Prostate gland (tissue), 2 donors: Measurements from ENCODE around the gene PALM2AKAP2.

Source experiments
- POLR2A ChIP-seq: fragments of 450-650 bp; IDR thresholded peaks from one replicate; pipeline ENCODE4 v1.6.1; 2016; ENCODE audit warnings: antibody characterized with exemption, mild to moderate bottlenecking
- POLR2AphosphoS5 ChIP-seq: sonication (generic); formaldehyde crosslinking; IDR thresholded peaks from one replicate; pipeline ENCODE4 v1.6.1; 2017; ENCODE audit warnings: antibody characterized with exemption
- TF ChIP-seq, protein P1 (sequence below), 4 experiments: fragments of 200-600 bp in 2 of 4; fragments of 450-650 bp in 2 of 4; sonication (generic) in 2 of 4; IDR thresholded peaks; 1 replicate in 3 of 4; 2 replicates in 1 of 4; pipeline ENCODE4 v1.5.1; 2016 to 2019; ENCODE audit warnings: antibody characterized with exemption in 4 of 4, mild to moderate bottlenecking in 2 of 4, moderate library complexity in 2 of 4

DNA sequence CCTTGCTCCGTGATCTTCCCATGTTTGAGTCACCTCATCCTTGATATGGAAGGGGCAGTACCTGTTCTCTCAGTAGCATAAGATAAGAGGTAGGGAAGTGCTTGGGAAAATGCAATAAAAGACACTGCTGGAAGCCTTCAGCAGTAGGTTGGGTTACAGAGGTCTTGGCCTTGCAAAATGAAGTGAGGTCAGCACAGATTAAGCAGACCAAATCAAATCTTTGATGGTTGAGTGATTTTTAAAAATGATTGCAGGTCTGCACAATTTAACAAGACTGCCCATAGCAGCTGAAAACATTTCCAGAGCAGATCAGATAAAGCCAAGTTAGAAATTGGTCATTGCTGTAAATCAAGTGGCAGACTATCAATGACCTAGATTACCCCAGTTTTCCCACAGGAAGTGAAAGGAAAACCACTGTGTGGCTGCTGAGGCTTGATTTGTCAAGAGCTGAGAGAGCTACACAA lies 32.9 kb downstream of the PALM2AKAP2 start:
- TF ChIP-seq, protein P1, sequence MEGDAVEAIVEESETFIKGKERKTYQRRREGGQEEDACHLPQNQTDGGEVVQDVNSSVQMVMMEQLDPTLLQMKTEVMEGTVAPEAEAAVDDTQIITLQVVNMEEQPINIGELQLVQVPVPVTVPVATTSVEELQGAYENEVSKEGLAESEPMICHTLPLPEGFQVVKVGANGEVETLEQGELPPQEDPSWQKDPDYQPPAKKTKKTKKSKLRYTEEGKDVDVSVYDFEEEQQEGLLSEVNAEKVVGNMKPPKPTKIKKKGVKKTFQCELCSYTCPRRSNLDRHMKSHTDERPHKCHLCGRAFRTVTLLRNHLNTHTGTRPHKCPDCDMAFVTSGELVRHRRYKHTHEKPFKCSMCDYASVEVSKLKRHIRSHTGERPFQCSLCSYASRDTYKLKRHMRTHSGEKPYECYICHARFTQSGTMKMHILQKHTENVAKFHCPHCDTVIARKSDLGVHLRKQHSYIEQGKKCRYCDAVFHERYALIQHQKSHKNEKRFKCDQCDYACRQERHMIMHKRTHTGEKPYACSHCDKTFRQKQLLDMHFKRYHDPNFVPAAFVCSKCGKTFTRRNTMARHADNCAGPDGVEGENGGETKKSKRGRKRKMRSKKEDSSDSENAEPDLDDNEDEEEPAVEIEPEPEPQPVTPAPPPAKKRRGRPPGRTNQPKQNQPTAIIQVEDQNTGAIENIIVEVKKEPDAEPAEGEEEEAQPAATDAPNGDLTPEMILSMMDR (IDR thresholded peaks at IDR 0.05), result no peak
- TF ChIP-seq POLR2AphosphoS5 (no peak), POLR2A (no peak)
